Measurements from ENCODE around the gene FBXW7. TPM values are rescaled to one million over a fixed set of nuclear protein-coding genes. Genes with fewer than 3 reads are reported as not detected.

The FBXW7 gene
- total RNA-seq, 3 donors from 2014 or later (not counting 1 experiment from before 2014, with no cell fraction given) = 172 to 202 (median 175) TPM

GRCh38 chr4:152296386-152296785, 239.5 kb downstream of the FBXW7 start:
- intact Hi-C loops (cut with micrococcal nuclease) = no loop called here
- no peak overlapping the region for H3K4me3 Mint-ChIP-seq

GRCh38 chr4:152294765-152295164, 241.1 kb downstream of the FBXW7 start:
- no peak for TF ChIP-seq CTCF (IDR thresholded peaks at IDR 0.05)
- 92% methylated on average over 5 of the region's 5 CpGs for WGBS (ENCODE audit: insufficient coverage)
- H3K4me3 ChIP-seq (ENCODE audit: low read length) = no peak overlapping the region
- Mint-ChIP-seq H3K4me3 (no peak overlapping the region), H3K36me3 (no peaks in the 10 kb centered on the region), H3K27ac (no peak overlapping the region), H3K9me3 (no peaks in the 10 kb centered on the region), H3K27me3 (ENCODE audit: low read depth in 2 of 2) (peaks cover 9 to 11% of the 10 kb centered on the region in 2 donors), H3K4me1 (no peaks in the 10 kb centered on the region)
- intact Hi-C loops (cut with micrococcal nuclease) = no loop called here
- no peak for ATAC-seq
- no peaks in the 10 kb centered on the region for H3K36me3 ChIP-seq (ENCODE audit: control insufficient read depth, insufficient read depth, low read length)
- H3K4me1 ChIP-seq (ENCODE audit: control insufficient read depth, insufficient read depth, low read length) = no peaks in the 10 kb centered on the region
- H3K27me3 ChIP-seq (ENCODE audit: control insufficient read depth, insufficient read depth, low read length) = no peaks in the 10 kb centered on the region
- H3K9me3 ChIP-seq (ENCODE audit: control insufficient read depth, insufficient read depth, low read length) = no peaks in the 10 kb centered on the region
- no peak overlapping the region for H3K27ac ChIP-seq (ENCODE audit: low read length)
- no peak for DNase-seq

More at GRCh38 chr4:152296386-152296785, 239.5 kb downstream of the FBXW7 start:
- Mint-ChIP-seq H3K36me3 (no peaks in the 10 kb centered on the region), H3K27me3 (ENCODE audit: low read depth in 2 of 2) (peaks cover 9 to 11% of the 10 kb centered on the region in 2 donors), H3K4me1 (no peaks in the 10 kb centered on the region), H3K27ac (no peak overlapping the region), H3K9me3 (no peaks in the 10 kb centered on the region)
- no peak for DNase-seq
- Histone ChIP-seq H3K36me3 (ENCODE audit: control insufficient read depth, insufficient read depth, low read length) (no peaks in the 10 kb centered on the region), H3K27ac (ENCODE audit: low read length) (no peak overlapping the region), H3K27me3 (ENCODE audit: control insufficient read depth, insufficient read depth, low read length) (no peaks in the 10 kb centered on the region), H3K4me3 (ENCODE audit: low read length) (no peak overlapping the region), H3K4me1 (ENCODE audit: control insufficient read depth, insufficient read depth, low read length) (no peaks in the 10 kb centered on the region), H3K9me3 (ENCODE audit: control insufficient read depth, insufficient read depth, low read length) (no peaks in the 10 kb centered on the region)
- no peak for ATAC-seq
- TF ChIP-seq CTCF (IDR thresholded peaks at IDR 0.05) = no peak

GRCh38 chr4:152294331-152294730, 241.6 kb downstream of the FBXW7 start:
- Mint-ChIP-seq H3K9me3 (no peaks in the 10 kb centered on the region), H3K27ac (no peak overlapping the region), H3K36me3 (no peaks in the 10 kb centered on the region), H3K4me3 (no peak overlapping the region), H3K27me3 (ENCODE audit: low read depth in 2 of 2) (peaks cover 9 to 10% of the 10 kb centered on the region in 2 donors), H3K4me1 (no peaks in the 10 kb centered on the region)
- Histone ChIP-seq H3K9me3 (ENCODE audit: control insufficient read depth, insufficient read depth, low read length) (no peaks in the 10 kb centered on the region), H3K36me3 (ENCODE audit: control insufficient read depth, insufficient read depth, low read length) (no peaks in the 10 kb centered on the region), H3K27ac (ENCODE audit: low read length) (no peak overlapping the region), H3K27me3 (ENCODE audit: control insufficient read depth, insufficient read depth, low read length) (no peaks in the 10 kb centered on the region), H3K4me1 (ENCODE audit: control insufficient read depth, insufficient read depth, low read length) (no peaks in the 10 kb centered on the region), H3K4me3 (ENCODE audit: low read length) (no peak overlapping the region)
- WGBS (ENCODE audit: insufficient coverage) = 82% methylated on average over 3 of the region's 3 CpGs
- no peak for TF ChIP-seq CTCF (IDR thresholded peaks at IDR 0.05)
- ATAC-seq = no peak
- intact Hi-C loops (cut with micrococcal nuclease) = no loop called here
- DNase-seq = no peak

GRCh38 chr4:152293527-152293926, 242.4 kb downstream of the FBXW7 start:
- DNase-seq = no peak
- Histone ChIP-seq H3K4me1 (ENCODE audit: control insufficient read depth, insufficient read depth, low read length) (no peaks in the 10 kb centered on the region), H3K9me3 (ENCODE audit: control insufficient read depth, insufficient read depth, low read length) (no peaks in the 10 kb centered on the region), H3K36me3 (ENCODE audit: control insufficient read depth, insufficient read depth, low read length) (no peaks in the 10 kb centered on the region), H3K27me3 (ENCODE audit: control insufficient read depth, insufficient read depth, low read length) (no peaks in the 10 kb centered on the region), H3K27ac (ENCODE audit: low read length) (no peak overlapping the region), H3K4me3 (ENCODE audit: low read length) (no peak overlapping the region)
- peaks cover 3 to 4% of the 10 kb centered on the region in 2 donors for H3K27me3 Mint-ChIP-seq (ENCODE audit: low read depth in 2 of 2)
- H3K9me3 Mint-ChIP-seq = no peaks in the 10 kb centered on the region
- ATAC-seq = no peak
- H3K36me3 Mint-ChIP-seq = no peaks in the 10 kb centered on the region
- H3K4me3 Mint-ChIP-seq = no peak overlapping the region
- no peak overlapping the region for H3K27ac Mint-ChIP-seq
- WGBS (ENCODE audit: insufficient coverage) = 85% methylated on average over 3 of the region's 5 CpGs
- intact Hi-C loops (cut with micrococcal nuclease) = no loop called here
- TF ChIP-seq CTCF (IDR thresholded peaks at IDR 0.05) = no peak
- no peaks in the 10 kb centered on the region for H3K4me1 Mint-ChIP-seq
